Choroid plexus epithelial cell (primary cell): ENCODE measurements around the gene SMCO1.

ENCODE experiments used
- DNase-seq: peaks from one replicate; pipeline ENCODE4 v3.0.0-alpha.2; 2010; ENCODE audit warnings: low read depth
- H3K4me3 ChIP-seq: 2 replicates; pipeline ENCODE4 v1.5.1; 2011; ENCODE audit warnings: low read depth, mild to moderate bottlenecking, control low read depth, low read length, moderate library complexity
- TF ChIP-seq, protein P1 (sequence below): conservative IDR thresholded peaks from 2 replicates; pipeline ENCODE4 v1.5.1; 2011; ENCODE audit warnings: low read depth, mild to moderate bottlenecking, control low read depth, inconsistent platforms, low read length, moderate library complexity

SMCO1 gene, protein sequence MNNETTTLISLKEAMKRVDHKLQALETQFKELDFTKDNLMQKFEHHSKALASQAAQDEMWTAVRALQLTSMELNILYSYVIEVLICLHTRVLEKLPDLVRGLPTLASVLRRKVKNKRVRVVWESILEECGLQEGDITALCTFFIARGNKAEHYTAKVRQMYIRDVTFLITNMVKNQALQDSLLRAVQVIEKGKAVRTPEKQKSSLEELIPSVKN

DNA sequence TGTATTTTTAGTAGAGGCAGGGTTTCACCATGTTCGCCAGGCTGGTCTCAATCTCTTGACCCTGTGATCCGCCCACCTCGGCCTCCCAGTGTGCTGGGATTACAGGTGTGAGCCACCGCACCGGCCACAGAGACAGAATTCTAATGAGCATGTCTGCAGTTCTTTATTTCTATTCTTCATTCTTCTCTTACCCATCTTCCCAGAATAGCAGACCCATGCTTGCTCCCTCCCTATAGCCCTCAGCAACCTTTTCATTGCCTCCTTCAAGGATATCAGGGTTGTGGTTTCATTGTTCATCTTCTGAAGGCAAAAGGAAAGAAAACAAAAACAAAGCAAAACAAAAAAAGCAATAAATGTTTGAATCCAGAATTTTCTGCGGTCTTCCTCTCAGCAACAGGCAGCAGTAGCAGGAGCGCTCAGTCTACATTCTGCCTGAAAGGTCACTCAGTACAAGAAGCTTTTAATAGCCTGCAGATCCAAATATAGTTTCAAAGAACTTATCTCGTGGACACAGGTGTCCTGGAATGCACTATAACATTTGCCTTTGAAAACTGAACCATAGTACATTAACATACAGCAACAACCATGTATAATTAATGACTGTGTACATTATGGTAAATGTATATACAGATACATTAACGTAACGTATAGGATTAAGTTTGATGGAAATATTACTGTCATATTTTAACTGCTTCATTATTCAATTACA, at the start of gene SMCO1:
SMCO1 (minus strand) TSS at position 434 of the 709 bp plus-strand sequence; CDS start at position 297, 137 bp downstream.
- DNase-seq, result no peak
- TF ChIP-seq, protein P1, sequence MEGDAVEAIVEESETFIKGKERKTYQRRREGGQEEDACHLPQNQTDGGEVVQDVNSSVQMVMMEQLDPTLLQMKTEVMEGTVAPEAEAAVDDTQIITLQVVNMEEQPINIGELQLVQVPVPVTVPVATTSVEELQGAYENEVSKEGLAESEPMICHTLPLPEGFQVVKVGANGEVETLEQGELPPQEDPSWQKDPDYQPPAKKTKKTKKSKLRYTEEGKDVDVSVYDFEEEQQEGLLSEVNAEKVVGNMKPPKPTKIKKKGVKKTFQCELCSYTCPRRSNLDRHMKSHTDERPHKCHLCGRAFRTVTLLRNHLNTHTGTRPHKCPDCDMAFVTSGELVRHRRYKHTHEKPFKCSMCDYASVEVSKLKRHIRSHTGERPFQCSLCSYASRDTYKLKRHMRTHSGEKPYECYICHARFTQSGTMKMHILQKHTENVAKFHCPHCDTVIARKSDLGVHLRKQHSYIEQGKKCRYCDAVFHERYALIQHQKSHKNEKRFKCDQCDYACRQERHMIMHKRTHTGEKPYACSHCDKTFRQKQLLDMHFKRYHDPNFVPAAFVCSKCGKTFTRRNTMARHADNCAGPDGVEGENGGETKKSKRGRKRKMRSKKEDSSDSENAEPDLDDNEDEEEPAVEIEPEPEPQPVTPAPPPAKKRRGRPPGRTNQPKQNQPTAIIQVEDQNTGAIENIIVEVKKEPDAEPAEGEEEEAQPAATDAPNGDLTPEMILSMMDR, result no peak
- H3K4me3 ChIP-seq, result no peak within 1 kb of the TSS

DNA sequence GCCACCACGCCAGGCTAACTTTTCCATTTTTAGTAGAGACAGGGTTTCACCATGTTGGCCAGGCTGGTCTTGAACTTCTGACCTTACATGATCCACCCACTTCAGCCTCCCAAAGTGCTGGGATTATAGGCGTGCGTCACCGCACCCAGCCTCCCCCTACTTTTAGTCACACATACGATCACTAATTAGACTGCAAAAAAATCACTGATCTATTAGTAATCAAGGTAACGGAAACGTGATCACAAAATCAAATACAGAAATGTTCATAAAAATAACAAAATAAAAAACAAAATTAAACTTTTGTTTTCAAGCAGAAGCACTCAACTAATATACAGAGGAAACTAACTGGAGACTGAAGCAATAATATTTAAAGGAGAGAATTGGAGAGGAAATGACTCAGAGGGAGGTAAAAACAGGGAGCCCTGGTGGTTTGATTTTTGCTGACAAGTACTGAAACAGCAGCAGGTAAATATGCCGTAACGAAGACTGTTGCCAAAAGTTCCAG, 48.6 kb upstream of the SMCO1 start:
- no peak overlapping the region for H3K4me3 ChIP-seq
- TF ChIP-seq, protein P1, result no peak
- peak; percentile 66 for DNase-seq

DNA sequence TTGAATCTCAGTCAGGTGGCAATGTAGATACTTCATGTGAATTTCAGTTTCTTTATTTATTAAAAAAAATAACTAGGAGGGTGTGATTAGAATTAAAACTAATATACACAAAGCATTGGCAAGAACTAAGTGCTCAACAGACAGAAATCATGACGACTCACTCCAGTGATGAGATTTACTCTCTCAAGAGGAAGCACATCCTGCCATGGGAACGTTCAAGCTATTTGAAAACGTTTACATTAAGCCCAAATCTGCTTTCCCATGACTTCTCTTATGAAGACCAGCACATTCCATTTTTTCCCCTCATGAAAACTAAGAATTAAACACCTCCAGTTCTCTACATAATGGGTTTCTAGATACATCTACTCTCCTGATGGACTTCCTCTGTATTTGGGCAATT, 44.7 kb upstream of the SMCO1 start:
- no peak overlapping the region for H3K4me3 ChIP-seq
- no peak for DNase-seq
- TF ChIP-seq, protein P1, result no peak

DNA sequence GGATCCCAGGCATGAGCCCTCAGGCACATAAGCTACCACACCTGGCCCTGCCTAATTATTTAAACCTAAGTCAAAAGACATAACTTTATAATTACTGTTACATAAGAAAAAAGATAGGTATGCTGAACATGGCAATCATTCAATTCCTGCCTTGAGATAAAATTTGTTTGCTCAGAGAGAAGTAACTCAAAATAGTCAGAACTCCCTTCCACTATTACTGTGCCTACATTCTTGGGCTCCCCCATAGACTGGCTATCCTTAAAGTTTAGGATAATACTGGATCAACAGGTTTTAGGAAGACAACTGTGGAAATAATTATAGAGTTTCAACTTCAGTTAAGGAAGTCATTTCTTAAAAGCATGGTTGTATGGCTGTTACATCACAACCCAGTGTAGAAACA, 43.3 kb upstream of the SMCO1 start:
- DNase-seq, result no peak
- TF ChIP-seq, protein P1, result no peak
- H3K4me3 ChIP-seq, result no peak overlapping the region

DNA sequence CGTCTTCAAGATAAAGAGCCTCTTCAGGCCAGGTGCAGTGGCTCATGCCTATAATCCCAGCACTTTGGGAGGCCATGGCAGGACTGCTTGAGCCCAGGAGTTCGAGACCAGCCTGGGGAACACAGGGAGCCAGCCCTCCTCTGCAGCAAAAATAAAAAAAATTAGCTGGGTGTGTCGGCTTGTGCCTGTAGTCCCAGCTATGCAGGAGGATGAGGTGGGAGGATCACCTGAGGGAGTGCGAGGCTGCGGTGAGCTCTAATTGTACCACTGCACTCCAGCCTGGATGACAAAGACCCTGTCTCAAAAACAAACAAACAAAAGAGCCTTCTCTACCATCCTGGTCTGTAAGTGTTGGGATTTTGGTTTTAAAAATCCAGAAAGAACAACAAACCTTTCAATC, 42.1 kb upstream of the SMCO1 start:
- TF ChIP-seq, protein P1, result no peak
- no peak for DNase-seq
- no peak overlapping the region for H3K4me3 ChIP-seq

DNA sequence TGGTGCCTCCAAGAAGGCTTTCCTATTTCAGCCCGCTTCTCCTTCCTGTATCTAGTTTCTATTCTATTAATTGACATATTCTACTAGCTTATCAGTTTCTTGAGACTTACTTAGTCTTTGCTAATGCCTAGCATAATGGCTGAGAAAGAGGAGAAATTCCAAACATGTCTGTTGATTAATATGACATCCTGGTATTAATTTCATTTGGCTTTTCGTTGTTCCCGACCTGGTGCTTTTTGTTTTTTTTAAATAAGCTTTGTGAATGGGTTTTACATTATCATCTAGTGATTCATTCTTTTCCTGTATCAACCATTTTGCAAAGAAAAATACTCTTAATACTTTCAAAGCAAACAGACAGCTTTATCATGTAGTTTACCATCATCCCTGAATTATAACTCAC, 40.1 kb upstream of the SMCO1 start:
- no peak for DNase-seq
- no peak overlapping the region for H3K4me3 ChIP-seq
- TF ChIP-seq, protein P1, result no peak
